Measurements from ENCODE around the gene TMEM240. TPM values are rescaled to one million over a fixed set of nuclear protein-coding genes. Genes with fewer than 3 reads are reported as not detected.

Gene TMEM240
- total RNA-seq, 2 experiments from 2014 or later: 0.76 to 2.1 TPM

DNA sequence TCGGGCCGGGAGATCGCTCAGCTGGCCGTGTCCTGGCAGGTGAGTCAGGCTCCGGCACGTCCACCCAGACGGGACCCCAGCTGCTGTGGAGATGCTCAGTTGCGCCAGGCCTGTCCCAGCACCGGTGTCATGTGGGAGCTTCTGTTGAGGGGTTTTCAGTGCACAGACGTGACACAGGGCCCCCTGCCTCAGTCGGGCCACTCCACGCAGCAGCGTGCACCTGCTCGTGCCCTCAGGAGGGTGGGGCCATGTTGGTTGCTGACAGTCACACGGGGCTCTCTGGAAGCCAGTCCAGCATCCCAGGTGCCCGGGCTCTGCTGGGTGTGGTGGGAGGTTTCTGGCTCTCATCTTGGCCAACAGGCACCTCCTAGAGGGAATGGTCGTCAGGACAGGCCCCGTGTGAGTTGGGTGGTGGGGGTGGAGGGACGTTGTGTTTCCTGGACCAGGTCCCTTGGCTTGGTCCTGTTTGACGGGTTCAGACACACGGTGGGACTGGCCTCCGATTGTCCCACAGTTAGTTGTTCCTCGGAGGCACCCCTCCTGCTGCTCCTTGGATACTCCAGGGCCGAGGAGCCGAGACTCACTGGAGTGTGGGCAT, 49.7 kb downstream of the TMEM240 start:
- Histone ChIP-seq H3K9me2 (ENCODE audit: insufficient read depth, low read length) (no peaks in the 10 kb centered on the region), H3K79me2 (ENCODE audit: insufficient read depth, low read depth, low read length) (no peaks in the 10 kb centered on the region), H3K9me3 (ENCODE audit: low read length) (peaks cover 5% of the 10 kb centered on the region; the same call in 1 of the 2 replicates), H3K4me2 (ENCODE audit: low read length) (no peak overlapping the region), H3K27ac (ENCODE audit: low read depth, low read length, poor library complexity, severe bottlenecking) (no peak overlapping the region), H4K20me1 (ENCODE audit: insufficient read depth, low read length) (no peaks in the 10 kb centered on the region), H3K4me1 (ENCODE audit: insufficient read depth, low read length, poor library complexity, severe bottlenecking) (no peaks in the 10 kb centered on the region), H3K36me3 (ENCODE audit: insufficient read depth, low read length) (peaks cover 80% of the 10 kb centered on the region), H3K4me3 (ENCODE audit: low read depth, low read length, poor library complexity, severe bottlenecking) (no peak overlapping the region), H2AFZ (ENCODE audit: low read length) (no peak overlapping the region)
- POLR2A ChIA-PET: no interaction called here
- CTCF ChIA-PET (ENCODE audit: unreplicated experiment): no interaction called here
- BruUV-seq (replicated peaks): no TSS peak
- intact Hi-C loops (cut with micrococcal nuclease; ENCODE audit: unreplicated experiment): no loop called here
- TF ChIP-seq CTCF (conservative IDR thresholded peaks at IDR 0.05; ENCODE audit: low read length) (no peak), EZH2phosphoT487 (IDR thresholded peaks at IDR 0.05; ENCODE audit: borderline replicate concordance, low read depth, low read length) (no peak)
- no peak for DNase-seq (ENCODE audit: low spot score)

- Histone ChIP-seq H3K27ac (ENCODE audit: low read depth, low read length, poor library complexity, severe bottlenecking) (no peak overlapping the region), H3K4me2 (ENCODE audit: low read length) (no peak overlapping the region), H2AFZ (ENCODE audit: low read length) (no peak overlapping the region), H3K4me1 (ENCODE audit: insufficient read depth, low read length, poor library complexity, severe bottlenecking) (no peaks in the 10 kb centered on the region), H3K36me3 (ENCODE audit: insufficient read depth, low read length) (peaks cover 78% of the 10 kb centered on the region), H3K9me3 (ENCODE audit: low read length) (peaks cover 5% of the 10 kb centered on the region; the same call in 1 of the 2 replicates), H3K79me2 (ENCODE audit: insufficient read depth, low read depth, low read length) (no peaks in the 10 kb centered on the region), H3K4me3 (ENCODE audit: low read depth, low read length, poor library complexity, severe bottlenecking) (no peak overlapping the region), H3K9me2 (ENCODE audit: insufficient read depth, low read length) (no peaks in the 10 kb centered on the region), H4K20me1 (ENCODE audit: insufficient read depth, low read length) (no peaks in the 10 kb centered on the region)
- no TSS peak for BruUV-seq (replicated peaks)
- no peak for DNase-seq (ENCODE audit: low spot score)
- TF ChIP-seq EZH2phosphoT487 (IDR thresholded peaks at IDR 0.05; ENCODE audit: borderline replicate concordance, low read depth, low read length): no peak
- no peak for TF ChIP-seq CTCF (conservative IDR thresholded peaks at IDR 0.05; ENCODE audit: low read length)
- ChIA-PET POLR2A (no interaction called here), CTCF (ENCODE audit: unreplicated experiment) (no interaction called here)
- intact Hi-C loops (cut with micrococcal nuclease; ENCODE audit: unreplicated experiment): no loop called here
These were observed 50.6 kb downstream of the TMEM240 start for GRCh38 chr1:1489861-1490260.

DNA sequence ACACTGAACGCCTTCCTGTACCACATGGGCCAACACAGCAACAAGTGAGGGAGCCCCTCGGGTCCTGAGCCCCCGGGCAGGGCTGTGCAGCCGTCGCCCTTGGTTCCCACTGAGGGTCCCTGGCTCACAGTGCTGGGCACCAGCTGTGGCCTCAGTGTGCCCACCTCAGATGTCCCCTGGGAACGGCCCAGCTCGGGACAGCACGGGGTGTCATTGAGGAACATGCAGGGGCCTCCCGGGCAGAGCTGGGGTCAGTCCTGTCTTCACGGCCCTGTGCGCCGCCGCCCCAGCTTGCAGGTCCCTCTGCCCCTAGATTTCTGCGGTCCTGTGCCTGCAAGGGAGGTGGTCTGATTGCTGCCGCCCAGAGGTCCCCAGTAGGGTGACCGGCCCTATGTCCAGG, 51.2 kb downstream of the TMEM240 start:
- Histone ChIP-seq H3K4me2 (ENCODE audit: low read length) (no peak overlapping the region), H3K79me2 (ENCODE audit: insufficient read depth, low read depth, low read length) (no peaks in the 10 kb centered on the region), H3K4me1 (ENCODE audit: insufficient read depth, low read length, poor library complexity, severe bottlenecking) (no peaks in the 10 kb centered on the region), H4K20me1 (ENCODE audit: insufficient read depth, low read length) (no peaks in the 10 kb centered on the region), H3K36me3 (ENCODE audit: insufficient read depth, low read length) (peaks cover 82% of the 10 kb centered on the region), H3K27ac (ENCODE audit: low read depth, low read length, poor library complexity, severe bottlenecking) (no peak overlapping the region), H3K9me2 (ENCODE audit: insufficient read depth, low read length) (no peaks in the 10 kb centered on the region), H3K9me3 (ENCODE audit: low read length) (peaks cover 5% of the 10 kb centered on the region; the same call in 1 of the 2 replicates), H3K4me3 (ENCODE audit: low read depth, low read length, poor library complexity, severe bottlenecking) (no peak overlapping the region), H2AFZ (ENCODE audit: low read length) (no peak overlapping the region)
- no TSS peak for BruUV-seq (replicated peaks)
- ChIA-PET POLR2A (no interaction called here), CTCF (ENCODE audit: unreplicated experiment) (no interaction called here)
- TF ChIP-seq CTCF (conservative IDR thresholded peaks at IDR 0.05; ENCODE audit: low read length) (no peak), EZH2phosphoT487 (IDR thresholded peaks at IDR 0.05; ENCODE audit: borderline replicate concordance, low read depth, low read length) (no peak)
- intact Hi-C loops (cut with micrococcal nuclease; ENCODE audit: unreplicated experiment): no loop called here
- DNase-seq (ENCODE audit: low spot score): no peak
